ENCODE data around the gene NDOR1. TPM values are rescaled to one million over a fixed set of nuclear protein-coding genes. Genes with fewer than 3 reads are reported as not detected.

NDOR1 gene
- total RNA-seq, 6 donors from 2014 or later = 7.7 to 54.5 (median 18.5) TPM

GRCh38 chr9:137204731-137205125, 772 bp upstream of the NDOR1 start:
- peak overlapping the region in 3 of 4 donors; percentile 88 to 89 (median 89) for H3K27ac ChIP-seq
- no peak for ATAC-seq (ENCODE audit: low FRiP score in 2 of 2)
- peaks cover 0 to 11% (median 4%) of the 10 kb centered on the region in 4 donors for H3K36me3 ChIP-seq
- H3K4me1 ChIP-seq = peaks cover 32 to 65% (median 48%) of the 10 kb centered on the region in 4 donors
- DNase-seq = peak in 1 of 2 donors; percentile 54
- H3K4me3 ChIP-seq = peak overlapping the region; percentile 78 to 96 (median 90)
- WGBS, 2 donors = 11 to 18% methylated on average over 19 to 21 of the region's 21 CpGs
- TF ChIP-seq EP300 (IDR thresholded peaks at IDR 0.05) (no peak), POLR2AphosphoS5 (IDR thresholded peaks at IDR 0.05) (no peak), POLR2A (IDR thresholded peaks at IDR 0.05) (no peak), CTCF (IDR thresholded peaks at IDR 0.05) (no peak)
- no peaks in the 10 kb centered on the region for H3K9me3 ChIP-seq
- no peaks in the 10 kb centered on the region for H3K27me3 ChIP-seq

DNA sequence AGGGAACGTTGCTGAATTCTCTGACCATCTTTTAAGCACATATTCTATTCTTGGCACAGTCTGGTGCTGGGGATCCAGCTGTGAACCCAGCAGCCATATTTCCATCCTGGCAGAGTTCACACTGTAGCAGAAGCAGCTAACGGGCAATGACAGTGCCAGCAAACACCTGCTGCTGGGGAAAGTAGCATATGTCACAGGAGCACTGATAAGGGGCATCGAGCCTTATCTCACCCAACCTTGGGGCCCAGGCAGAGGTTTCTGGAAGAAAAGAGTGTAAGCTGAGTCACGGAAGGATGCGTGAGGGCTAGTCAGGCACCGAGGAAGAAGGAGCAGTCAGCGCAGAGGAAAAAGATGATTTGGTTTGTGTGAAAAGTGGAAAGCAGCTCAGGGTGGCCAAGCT, 1.1 kb downstream of the NDOR1 start:
- H3K4me1 ChIP-seq = peaks cover 25 to 56% (median 40%) of the 10 kb centered on the region in 4 donors
- peak overlapping the region in 3 of 4 donors; percentile 87 to 96 (median 94) for H3K4me3 ChIP-seq
- H3K9me3 ChIP-seq = no peaks in the 10 kb centered on the region
- peaks cover 0 to 21% (median 9%) of the 10 kb centered on the region in 4 donors for H3K36me3 ChIP-seq
- no peak overlapping the region for H3K27ac ChIP-seq
- 74 to 76% methylated on average over 7 of the region's 7 CpGs for WGBS, 2 donors
- no peaks in the 10 kb centered on the region for H3K27me3 ChIP-seq
- DNase-seq (no peak), ATAC-seq (ENCODE audit: low FRiP score in 2 of 2) (no peak)
- TF ChIP-seq CTCF (IDR thresholded peaks at IDR 0.05) (no peak), EP300 (IDR thresholded peaks at IDR 0.05) (no peak), POLR2A (IDR thresholded peaks at IDR 0.05) (no peak), POLR2AphosphoS5 (IDR thresholded peaks at IDR 0.05) (no peak)

- peaks cover 0 to 49% (median 17%) of the 10 kb centered on the region in 4 donors for H3K36me3 ChIP-seq
Measured at GRCh38 chr9:137211532-137211931, 6.0 kb downstream of the NDOR1 start.

DNA sequence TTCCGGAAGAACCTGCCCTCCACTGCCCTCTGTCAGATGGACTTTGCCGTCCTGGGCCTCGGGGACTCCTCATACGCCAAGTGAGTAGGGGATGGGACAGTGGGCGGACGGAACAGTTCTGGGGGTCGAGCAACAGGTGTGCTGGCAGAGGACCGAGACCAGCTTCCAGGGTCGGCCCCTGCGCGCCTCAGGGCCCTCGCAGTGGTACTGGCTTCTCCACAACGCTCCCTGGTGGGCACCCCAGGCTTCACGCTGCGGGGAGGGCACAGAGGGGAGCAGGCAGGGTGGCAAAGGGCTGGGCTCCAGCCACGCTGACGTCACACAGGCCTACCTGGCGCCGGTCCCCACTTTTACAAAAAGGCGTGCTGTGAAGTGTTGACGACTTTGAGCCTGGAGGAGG, 7.0 kb downstream of the NDOR1 start:
- ATAC-seq (ENCODE audit: low FRiP score in 2 of 2) (no peak), DNase-seq (peak in 1 of 2 donors; percentile 70)
- Histone ChIP-seq H3K27ac (no peak overlapping the region), H3K27me3 (no peaks in the 10 kb centered on the region), H3K9me3 (no peaks in the 10 kb centered on the region), H3K4me3 (no peak overlapping the region), H3K36me3 (peaks cover 0 to 48% (median 17%) of the 10 kb centered on the region in 4 donors), H3K4me1 (peaks cover 7 to 13% (median 9%) of the 10 kb centered on the region in 4 donors)
- WGBS, 2 donors = 84 to 94% methylated on average over 7 to 20 of the region's 21 CpGs
- TF ChIP-seq POLR2A (IDR thresholded peaks at IDR 0.05) (no peak), EP300 (IDR thresholded peaks at IDR 0.05) (no peak), CTCF (IDR thresholded peaks at IDR 0.05) (no peak), POLR2AphosphoS5 (IDR thresholded peaks at IDR 0.05) (no peak)

More at GRCh38 chr9:137211532-137211931, 6.0 kb downstream of the NDOR1 start:
- 76 to 88% methylated on average over 13 of the region's 13 CpGs for WGBS, 2 donors
- DNase-seq = peak in 1 of 2 donors; percentile 49
- no peak overlapping the region for H3K4me3 ChIP-seq
- H3K27ac ChIP-seq = no peak overlapping the region
- peaks cover 4 to 12% (median 7%) of the 10 kb centered on the region in 4 donors for H3K4me1 ChIP-seq
- H3K27me3 ChIP-seq = no peaks in the 10 kb centered on the region
- no peak for TF ChIP-seq EP300 (IDR thresholded peaks at IDR 0.05)
- no peak for TF ChIP-seq CTCF (IDR thresholded peaks at IDR 0.05)
- TF ChIP-seq POLR2A (IDR thresholded peaks at IDR 0.05) = no peak
- TF ChIP-seq POLR2AphosphoS5 (IDR thresholded peaks at IDR 0.05) = no peak
- no peak for ATAC-seq (ENCODE audit: low FRiP score in 2 of 2)
- H3K9me3 ChIP-seq = no peaks in the 10 kb centered on the region
